ENCODE measurements around the gene SESN2. TPM values are rescaled to one million over a fixed set of nuclear protein-coding genes. Genes with fewer than 3 reads are reported as not detected.
A peak's percentile ranks its signal among the peaks of the same experiment; 100 is the strongest.

The SESN2 gene, protein sequence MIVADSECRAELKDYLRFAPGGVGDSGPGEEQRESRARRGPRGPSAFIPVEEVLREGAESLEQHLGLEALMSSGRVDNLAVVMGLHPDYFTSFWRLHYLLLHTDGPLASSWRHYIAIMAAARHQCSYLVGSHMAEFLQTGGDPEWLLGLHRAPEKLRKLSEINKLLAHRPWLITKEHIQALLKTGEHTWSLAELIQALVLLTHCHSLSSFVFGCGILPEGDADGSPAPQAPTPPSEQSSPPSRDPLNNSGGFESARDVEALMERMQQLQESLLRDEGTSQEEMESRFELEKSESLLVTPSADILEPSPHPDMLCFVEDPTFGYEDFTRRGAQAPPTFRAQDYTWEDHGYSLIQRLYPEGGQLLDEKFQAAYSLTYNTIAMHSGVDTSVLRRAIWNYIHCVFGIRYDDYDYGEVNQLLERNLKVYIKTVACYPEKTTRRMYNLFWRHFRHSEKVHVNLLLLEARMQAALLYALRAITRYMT
- 10 to 100 TPM; 17.9 to 23.6 (median 19.0) TPM for polyA plus RNA-seq (ENCODE audit: insufficient read length in 4 of 4)

DNA sequence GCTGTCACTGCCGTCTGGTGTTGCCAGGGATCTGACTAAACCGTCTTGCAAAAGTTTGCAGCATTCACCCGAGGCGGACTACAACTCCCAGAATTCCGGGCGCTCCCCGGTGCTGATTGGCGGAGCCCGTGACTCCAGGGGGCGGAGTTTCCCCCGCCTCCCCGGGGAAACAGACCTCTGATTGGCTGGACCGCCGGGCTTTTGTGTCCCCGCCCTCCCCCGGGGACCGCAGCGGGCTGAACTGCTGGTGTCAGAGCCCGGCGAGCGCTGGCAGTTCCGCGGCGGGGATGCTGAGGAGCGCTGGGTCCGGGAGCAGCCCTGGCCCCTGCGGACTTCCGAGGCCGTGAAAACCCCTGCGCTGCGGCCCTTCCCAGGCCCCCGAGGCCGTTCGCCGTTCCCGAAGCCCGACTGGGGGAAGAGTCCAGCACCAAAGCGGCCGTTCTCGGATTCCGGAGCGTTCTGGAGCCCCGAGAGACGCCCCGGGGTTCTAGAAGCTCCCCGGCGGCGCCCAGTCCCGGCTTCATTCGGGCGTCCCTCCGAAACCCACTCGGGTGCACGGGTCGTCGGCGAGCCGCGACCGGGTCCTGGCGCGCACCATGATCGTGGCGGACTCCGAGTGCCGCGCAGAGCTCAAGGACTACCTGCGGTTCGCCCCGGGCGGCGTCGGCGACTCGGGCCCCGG, at the start of gene SESN2:
SESN2 (plus strand) TSS at position 267 of the 682 bp plus-strand sequence; CDS start at position 597, 330 bp downstream.
- DNase-seq (ENCODE audit: low read depth in 4 of 4, low spot score in 2 of 4): peak; percentile 86 to 98 (median 93)

DNA sequence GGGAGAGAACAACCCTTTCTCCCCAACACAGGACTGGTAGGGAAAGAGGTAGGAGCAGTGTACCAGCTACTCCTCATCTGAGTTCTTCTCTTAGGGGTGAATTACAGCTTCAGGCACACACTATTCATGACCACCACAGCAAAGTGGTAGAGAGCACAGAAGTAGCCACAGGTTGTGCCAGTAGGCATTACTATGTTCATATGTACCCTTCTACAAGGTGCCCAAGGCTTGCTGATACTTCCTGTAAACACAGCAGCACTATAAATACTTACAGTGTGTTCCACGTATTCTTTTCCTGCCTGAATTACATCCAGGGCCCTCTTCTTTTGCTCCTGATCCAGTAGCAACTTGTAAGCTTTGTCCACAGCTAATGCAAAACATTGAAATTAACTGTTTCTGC, 49.6 kb upstream of the SESN2 start:
- no peak for DNase-seq (ENCODE audit: low read depth in 4 of 4, low spot score in 2 of 4)

DNA sequence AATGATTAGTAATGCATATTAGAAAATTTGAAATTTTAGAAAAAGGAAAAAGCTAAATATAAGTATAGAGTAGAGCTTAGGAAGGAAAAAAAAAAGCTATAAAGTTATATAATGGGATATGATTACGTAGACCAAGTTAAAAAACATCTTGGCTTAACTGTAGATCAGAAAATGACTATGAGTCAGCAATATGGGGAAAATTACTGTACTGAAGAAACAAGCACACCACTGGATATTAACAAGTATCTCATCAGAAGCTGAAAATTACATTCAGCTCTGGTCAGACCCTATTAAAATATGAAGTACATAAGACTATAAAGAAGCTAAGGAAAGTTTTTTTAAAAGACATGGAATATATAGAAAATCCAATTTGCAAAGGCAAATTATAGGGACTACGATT, 46.0 kb upstream of the SESN2 start:
- DNase-seq (ENCODE audit: low read depth in 4 of 4, low spot score in 2 of 4): no peak

DNA sequence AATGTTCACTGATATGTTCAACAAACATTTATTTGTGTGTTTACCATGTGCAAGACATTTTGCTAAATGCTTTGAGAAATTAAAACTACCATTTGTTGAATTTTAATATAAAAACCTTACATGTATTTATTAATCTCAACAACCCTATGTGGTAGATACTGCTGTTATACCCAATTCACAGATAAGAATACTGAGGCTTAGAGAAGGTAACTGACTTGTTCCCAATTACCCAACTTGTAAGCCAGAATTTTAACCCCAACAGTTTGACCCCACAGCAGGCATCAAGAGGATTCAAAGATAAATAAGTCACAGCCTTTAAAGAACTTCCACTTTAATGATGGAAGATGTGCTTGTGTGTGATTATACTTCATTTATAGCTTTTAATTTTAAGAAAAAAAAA, 30.2 kb upstream of the SESN2 start:
- DNase-seq (ENCODE audit: low read depth in 4 of 4, low spot score in 2 of 4): no peak

DNA sequence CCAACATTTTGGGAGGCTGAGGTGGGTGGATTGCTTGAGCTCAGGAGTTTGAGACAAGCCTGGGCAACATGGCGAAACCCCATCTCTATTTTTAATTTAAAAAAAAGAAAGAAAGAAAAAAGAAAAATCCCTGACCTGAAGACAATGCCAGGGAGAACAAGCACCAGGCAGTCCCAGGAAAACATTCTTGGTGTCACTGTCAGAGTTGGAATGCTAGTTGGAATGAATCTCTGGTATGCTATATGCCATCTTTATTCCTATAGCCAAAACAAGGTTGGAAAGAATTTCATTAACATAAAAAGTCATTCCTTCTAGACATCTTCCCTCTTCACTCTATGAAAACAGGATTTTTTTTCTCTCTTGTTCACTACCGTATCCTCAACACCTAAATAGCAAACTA, 29.3 kb upstream of the SESN2 start:
- DNase-seq (ENCODE audit: low read depth in 4 of 4, low spot score in 2 of 4): no peak

DNA sequence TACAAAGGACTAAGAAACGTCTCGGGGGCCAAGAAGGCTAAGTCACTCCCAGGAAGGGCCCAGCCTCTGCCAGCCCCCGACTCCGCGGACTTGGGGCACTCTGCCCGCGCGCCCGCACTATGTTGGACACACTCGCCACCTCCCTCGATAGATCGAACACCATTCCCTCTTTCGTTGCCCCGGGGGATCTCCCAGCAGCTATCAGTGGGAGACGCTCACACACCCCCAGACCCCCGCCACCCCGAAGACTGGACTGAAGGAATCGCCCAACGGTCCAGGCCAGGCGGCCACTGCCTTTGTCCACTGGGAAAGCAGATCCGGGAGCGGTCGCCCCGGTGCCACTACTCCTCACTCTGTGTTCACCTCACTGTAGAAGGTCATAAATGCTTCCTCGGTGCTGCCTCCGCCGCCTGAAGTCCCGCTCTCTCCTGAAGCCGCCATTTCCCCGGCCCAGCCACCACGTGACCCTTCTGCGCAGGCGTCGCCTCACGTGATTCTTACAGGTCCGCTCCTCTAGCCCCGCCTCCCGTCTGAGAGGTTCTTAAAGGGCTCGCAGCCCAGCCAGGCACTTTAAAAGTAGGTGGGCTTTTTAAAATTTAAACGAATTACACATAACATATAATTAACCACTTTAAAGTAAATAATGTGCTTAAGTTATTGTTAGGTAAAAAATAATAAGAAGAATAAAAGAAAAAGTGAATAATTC, 26.6 kb upstream of the SESN2 start, which contains the start of gene DNAJC8:
DNAJC8 (minus strand) TSS at position 472 of the 706 bp plus-strand sequence; CDS start at position 441, 31 bp downstream.
- DNase-seq (ENCODE audit: low read depth in 4 of 4, low spot score in 2 of 4): peak in 2 of 4 donors; percentile 77 to 90

DNA sequence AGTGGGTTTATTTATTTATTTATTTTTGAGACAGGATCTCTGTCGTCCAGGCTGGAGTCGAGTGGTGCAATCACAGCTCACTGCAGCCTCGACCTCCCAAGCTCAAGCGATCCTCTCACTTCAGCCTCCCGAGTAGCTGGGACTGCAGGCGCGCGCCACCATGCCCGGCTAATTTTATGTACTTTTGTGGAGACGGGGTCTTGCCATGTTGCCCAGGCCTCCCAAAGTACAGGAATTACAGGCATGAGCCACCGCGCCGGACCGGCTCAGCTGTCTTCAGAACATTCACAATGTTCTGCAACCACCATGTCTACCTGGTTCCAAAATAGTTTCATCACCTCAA, 26.1 kb upstream of the SESN2 start:
- no peak for DNase-seq (ENCODE audit: low read depth in 4 of 4, low spot score in 2 of 4)

DNA sequence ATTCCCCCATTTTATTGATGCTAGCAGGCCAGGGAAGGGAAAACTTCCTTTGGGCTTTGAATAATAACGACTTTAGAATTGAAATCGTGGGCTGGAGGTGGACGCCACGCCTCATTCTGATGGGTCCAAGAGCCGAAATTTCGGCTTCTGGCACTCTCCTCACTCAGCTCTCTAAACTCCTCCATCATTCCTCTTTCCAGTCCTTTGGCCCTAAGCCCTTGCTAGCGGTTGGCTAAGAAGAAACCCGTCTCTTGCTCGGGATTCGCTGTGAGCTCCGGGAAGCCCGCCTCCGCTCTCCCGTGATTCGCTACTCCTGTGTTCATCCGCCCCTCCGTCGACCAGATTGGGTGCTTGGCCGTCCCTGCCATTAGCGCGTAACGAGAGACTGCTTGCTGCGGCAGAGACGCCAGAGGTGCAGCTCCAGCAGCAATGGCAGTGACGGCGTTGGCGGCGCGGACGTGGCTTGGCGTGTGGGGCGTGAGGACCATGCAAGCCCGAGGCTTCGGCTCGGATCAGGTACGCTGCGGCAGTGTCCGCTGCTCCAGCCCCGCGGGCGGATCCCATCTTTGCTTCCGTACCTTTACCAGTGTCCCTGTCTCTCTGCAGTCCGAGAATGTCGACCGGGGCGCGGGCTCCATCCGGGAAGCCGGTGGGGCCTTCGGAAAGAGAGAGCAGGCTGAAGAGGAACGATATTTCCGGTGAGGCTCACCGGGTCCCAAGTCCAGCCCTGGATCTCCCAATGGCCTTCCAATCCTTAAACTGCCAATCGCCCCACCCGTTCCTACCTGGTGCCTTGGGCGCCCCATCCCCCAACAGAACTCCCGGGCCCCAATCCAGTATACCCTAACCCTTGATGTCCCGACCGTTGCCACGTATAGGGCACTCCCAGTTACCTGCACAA, 23.3 kb upstream of the SESN2 start, which contains the start of gene ATP5IF1:
ATP5IF1 (plus strand) TSS at position 370 of the 901 bp plus-strand sequence; CDS start at position 430, 60 bp downstream.
- peak; percentile 88 to 97 (median 92) for DNase-seq (ENCODE audit: low read depth in 4 of 4, low spot score in 2 of 4)

DNA sequence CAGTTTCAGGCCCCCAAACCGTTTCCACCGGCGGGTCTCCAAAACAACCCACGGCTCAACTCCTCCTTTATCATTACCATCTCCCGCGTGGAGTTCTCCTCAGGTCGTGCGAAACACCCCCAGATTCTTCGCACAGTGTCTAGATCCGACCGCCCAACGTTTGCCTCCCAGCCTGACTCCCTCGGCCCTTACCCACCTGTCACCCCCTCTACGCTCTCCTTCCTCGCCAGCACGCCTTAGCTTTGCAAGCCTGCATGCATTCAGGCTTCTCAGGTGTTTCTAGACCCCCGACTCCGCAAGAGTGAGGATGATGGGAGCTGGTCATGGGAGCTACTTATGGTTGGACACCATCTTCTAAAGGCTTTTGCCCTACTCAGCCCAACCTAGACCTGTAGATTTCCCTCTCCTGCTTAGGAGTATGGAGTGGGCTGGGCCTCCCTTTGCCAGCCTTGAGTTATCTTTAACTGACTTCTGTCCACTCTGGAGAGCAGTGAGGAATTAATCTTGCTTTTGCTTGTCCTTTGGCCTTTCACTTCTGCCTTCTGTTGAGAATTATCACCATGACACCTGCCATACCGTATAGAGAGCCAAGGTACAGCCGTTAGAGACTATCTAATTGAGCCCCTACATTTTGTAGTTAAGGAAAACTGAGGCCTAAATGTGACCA, 22.5 kb upstream of the SESN2 start:
- no peak for DNase-seq (ENCODE audit: low read depth in 4 of 4, low spot score in 2 of 4)

DNA sequence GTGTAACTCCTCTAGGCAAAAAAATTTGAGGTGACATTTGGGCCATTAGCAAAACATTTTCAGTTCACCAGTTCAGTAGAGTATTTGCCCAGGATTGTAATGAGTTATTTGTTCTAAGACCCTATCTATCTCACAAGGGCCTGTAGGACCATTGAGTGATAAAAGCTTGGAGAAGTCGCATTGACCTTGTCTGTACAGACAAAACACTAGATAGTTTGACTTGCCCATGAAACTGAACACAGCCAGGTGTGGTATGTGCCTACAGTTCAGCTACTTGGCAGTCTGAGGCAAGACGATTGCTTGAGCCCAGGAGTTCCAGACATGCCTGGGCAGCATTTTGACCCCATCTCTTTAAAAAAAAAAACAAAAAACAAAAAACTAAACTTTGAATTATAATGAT, 20.3 kb upstream of the SESN2 start:
- no peak for DNase-seq (ENCODE audit: low read depth in 4 of 4, low spot score in 2 of 4)

DNA sequence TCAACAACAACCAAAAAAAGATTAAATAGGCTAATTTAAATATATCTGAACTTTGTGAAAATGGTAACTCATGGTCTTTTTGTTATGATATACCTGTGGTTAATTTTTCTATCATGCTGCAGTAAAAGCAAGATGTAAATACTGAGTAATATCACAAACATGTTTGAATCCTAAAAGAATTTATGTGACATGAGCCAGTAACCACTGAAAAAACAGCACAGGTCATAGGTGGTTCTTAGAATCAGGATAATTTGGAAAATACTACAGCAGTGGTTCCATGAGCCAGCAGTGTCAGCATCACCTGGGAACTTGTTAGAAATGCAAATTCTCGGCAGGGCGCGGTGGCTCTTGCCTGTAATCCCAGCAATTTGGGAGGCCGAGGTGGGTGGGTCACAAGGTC, 19.3 kb upstream of the SESN2 start:
- no peak for DNase-seq (ENCODE audit: low read depth in 4 of 4, low spot score in 2 of 4)

DNA sequence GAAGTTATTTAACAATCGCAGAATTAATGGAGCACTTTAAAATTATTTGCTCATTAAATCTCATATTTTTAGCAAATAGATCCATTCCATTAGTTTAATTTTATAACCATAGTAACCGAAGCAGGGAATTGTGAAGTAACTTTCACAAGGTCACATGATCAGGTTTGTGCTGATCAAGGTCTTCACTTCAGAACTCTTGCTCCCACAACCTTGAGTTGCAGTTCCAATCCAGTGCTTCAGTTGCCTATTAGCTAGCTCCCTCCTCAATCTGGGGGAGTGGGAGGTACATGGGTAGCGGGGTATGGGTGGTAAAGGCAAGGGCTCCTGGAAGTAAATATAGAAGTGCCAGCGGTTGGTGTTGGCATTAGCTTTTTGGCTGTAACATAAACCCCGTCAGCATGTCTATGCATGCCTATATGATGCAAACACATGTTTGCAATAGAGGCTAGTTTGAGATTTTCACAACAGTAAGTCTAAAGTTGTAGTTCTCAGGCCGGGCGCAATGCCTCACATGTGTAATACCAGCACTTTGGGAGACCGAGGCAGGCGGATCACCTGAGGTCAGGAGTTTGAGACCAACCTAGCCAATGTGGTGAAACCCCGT, 17.6 kb upstream of the SESN2 start:
- DNase-seq (ENCODE audit: low read depth in 4 of 4, low spot score in 2 of 4): no peak

DNA sequence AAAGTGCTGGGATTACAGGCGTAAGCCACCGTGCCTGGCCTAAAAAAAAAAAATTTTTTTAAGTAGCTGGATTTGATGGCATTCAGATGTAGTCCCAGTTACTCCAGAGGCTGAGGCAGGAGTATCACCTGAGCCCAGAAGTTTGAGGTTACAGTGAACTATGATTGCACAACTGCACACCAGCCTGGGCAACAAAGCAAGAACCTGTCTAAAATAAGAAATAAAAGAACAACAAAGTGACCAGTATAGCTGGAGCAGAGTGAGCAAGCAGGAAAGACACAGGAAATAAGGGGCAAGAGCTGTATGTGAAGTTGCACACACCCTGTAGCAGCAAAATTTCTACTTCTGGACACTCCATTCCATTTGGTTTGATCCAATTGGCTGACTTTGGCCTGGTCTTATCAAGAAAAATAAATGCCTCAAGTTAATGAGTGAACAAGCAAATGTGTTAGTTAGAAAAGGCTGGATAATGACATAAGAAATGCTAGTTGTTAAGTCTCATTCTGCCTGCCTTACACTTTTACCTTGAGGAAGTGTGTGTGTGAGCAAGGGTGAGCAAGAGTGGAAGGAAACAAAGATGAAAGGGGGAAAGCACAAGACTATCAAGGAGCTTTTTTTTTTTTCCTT, 15.5 kb upstream of the SESN2 start:
- DNase-seq (ENCODE audit: low read depth in 4 of 4, low spot score in 2 of 4): no peak

DNA sequence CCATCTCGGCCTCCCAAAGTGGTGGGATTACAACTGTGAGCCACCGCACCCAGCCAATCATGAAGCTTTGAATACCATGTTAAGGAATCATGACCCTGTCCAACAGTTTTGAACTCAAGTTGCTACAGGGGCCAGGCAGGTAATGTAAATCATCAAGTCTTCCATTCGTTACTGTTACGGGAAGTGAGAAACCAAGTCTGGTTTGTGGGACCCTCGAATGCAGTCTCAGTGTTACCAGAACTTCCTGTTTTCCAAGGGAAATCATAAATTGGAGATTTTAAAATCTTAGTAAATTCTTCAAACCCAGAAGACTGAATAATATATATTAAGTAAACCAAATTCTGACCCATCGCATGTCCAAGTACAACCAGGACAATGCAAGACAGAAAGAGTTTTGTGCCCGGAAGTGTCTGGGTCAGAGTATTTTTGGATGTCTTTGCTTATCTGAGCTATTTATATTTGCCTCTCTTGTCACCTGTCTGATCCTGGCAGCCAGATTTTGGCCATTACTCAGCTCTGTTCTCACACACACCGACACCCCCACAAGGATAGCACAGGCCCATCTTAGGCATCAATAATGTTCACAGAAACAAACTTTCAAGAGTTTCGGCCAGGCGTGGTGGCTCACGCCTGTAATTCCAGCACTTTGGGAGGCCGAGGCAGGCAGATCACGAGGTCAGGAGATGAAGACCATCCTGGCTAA, 14.6 kb upstream of the SESN2 start:
- no peak for DNase-seq (ENCODE audit: low read depth in 4 of 4, low spot score in 2 of 4)

DNA sequence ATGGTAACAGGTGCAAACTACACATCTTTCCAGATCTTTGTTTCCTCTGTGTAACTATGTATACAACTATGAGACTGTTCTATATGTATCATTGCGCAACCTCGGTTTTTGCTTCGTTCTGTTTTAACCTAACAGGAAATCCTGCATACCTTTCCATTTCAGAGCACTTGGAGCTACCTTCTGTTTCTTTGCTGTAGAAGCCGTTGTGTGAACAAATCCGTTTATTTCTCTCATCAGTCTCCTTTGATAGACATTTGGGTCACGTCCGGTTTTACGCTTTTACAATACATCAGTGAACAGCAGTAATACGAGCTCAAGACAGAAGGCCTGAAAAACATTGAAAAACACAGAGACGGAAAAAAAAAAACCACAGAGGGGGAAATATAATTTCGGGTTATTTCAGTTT, 12.9 kb upstream of the SESN2 start:
- DNase-seq (ENCODE audit: low read depth in 4 of 4, low spot score in 2 of 4): no peak

DNA sequence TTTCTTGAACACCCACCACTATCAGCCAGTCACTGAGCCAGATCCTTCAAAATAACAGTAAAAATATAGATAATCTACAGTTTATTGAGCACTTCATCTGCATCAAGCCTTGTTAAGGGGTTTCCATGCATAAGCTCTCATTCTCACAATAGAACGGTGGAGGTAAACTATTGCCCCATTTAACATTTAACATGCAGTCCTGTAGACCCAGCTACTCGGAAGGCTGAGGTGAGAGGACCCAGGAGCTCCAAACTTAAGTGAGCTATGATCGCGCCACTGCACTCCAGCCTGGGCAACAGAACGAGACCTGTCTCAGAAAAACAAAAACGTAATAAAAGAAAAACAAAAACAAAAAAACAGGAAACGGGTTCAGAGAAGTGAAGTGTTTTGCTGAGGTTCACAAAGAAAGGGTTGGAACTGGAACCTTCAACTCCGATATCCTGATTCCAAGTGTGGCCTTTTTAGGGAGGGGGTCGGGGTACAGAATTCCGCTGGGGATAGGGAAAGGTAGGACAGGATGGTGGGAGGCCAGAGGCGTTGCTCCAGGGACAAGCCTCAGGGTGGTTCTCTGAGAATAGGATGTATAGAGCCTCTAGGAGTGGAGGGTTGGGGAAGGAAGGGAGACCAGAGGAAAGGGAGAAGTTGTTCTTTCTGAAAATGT, 11.6 kb upstream of the SESN2 start:
- DNase-seq (ENCODE audit: low read depth in 4 of 4, low spot score in 2 of 4): no peak

DNA sequence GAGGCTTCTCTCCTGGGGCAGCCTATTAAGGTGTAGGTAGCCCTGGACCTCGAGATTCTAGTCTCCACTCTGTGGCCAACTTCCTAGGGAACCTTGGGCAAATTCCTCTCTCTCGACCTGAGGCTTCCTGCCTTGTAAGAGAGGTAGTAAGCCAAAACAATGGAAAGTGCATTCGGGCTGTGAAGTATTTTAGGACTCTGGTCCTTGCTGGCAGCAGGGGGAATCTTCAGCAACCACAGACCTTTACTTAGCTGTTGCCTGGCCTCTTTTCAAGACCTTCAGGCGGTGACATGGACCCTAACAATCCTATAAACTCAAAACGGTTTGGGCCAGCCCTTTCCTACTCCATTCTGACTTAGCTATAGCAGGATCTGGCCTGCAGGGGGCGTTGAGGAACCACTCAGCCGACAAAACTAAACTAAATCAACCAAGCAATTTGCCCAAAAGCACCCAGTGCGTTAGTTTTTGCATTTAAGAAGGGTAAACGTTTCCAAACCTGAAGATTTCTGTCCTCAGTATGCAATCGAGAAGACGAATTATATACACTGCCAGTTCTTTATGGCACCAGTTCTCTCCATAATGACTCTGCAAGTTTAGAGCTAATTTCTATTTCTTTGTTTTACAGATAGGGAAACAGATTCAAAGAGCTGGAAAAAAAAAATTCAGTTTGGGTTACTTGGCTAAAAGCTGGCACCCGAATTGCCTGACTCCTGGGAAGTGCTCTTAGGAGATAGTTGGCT, 10.9 kb upstream of the SESN2 start:
- no peak for DNase-seq (ENCODE audit: low read depth in 4 of 4, low spot score in 2 of 4)

All from left renal cortex interstitium (tissue), 4 donors.